HG03196 (cell line): ENCODE results near the gene TMEM128.
"Not testable (repeated sequence)": the region's sequence is repeated elsewhere in the genome, so short reads cannot be mapped to it uniquely, and the experiment has no call there.

Source experiments
- ATAC-seq: cut with Tn5 transposase; IDR thresholded peaks from one replicate; pipeline ENCODE4 v1.9.1; 2021; ENCODE audit not compliant: unreplicated experiment

Gene TMEM128

DNA sequence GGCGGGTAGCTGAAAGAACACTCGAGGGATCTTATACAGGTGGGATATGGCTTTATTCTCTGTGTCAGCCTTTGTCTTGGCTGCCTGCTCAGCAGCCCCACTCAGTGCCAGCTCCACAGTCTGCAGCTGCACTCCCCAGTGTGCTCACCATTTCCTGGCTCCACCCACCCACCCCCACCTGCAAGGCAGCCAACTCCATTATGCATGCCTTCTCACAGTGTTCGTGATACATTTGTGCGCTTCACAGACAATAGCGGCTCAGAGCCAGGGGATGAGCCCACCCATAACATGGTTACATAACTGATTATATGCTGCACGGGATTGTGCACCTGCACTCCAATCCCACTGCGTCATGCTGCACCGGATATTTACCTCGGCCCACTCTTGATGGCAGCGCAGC lies 8.8 kb upstream of the TMEM128 start:
- no peak for ATAC-seq

GRCh38 chr4:4254666-4255065 lies 6.6 kb upstream of the TMEM128 start:
- no peak for ATAC-seq

GRCh38 chr4:4254199-4254598 lies 6.2 kb upstream of the TMEM128 start:
- no peak for ATAC-seq

DNA sequence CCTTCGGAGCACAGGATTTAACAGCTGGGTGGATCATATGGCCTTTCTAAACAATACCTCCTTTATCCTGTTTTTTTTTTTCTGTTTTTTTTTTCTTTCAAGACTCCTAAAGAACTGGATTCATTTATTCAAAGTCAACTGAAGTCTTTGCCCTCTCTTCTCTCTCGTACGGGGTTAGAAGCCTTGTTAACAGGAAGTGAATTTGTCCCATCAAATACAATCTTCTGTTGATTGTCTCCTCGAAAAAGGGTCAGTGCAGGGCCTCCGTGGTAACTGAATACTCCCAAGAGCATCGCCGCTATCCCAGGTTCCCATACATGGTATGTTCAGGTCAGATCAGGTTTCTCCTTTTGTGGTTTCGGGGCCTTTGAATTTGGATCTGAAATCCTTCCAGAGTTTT lies 1.8 kb upstream of the TMEM128 start:
- no peak for ATAC-seq

DNA sequence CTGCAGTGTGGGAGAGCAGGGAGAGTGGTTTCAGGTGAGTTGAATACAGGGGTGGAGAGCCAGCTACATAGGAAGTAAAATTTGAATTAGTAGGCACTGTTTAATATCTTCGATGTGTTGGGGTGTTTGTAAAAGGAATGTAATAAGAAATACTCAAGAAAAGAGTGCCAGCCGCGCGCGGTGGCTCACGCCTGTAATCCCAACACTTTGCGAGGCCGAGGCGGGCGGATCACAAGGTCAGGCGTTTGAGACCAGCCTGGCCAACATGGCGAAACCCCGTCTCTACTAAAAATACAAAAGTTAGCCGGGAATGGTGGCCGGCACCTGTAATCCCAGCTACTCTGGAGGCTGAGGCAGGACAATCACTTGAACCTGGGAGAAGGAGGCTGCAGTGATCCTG lies 1.3 kb upstream of the TMEM128 start:
- ATAC-seq: not testable (repeated sequence)

DNA sequence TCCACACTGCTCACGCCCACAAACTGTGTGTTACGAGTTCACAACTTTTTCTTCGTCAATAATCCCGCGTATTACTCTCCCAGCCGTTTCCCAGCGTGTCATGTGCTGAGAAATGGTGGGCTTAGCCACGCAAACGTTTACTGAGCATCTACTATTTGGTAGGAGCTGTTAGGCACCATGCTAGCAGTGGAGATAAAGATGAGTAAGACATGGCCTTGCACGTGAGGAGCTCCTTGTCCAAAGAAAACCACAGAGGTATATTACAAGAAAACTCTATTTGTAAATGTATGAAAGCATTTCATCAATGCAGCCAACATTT lies 821 bp upstream of the TMEM128 start:
- ATAC-seq: no peak

- no peak for ATAC-seq
Observed at GRCh38 chr4:4247696-4248028, 361 bp downstream of the TMEM128 start.

GRCh38 chr4:4245172-4245571 lies 2.9 kb downstream of the TMEM128 start:
- ATAC-seq: no peak

DNA sequence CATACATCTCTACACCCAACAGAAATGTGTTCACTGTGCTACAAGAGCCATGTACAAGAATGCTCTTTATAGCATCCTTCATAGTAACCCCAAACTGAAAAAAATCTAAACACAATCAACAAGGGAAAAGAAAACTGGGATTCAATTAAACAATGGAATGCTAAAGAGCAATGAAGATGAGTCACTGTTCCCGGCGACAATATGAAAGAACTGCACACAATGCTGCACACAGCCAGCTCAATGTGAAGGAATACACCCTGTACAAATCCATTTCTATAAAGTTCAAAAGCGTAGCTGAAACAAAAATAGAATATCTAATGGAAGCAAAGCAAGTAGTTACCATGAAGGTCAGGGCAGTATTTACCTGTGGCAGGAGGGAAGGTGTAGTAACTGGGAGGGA lies 8.5 kb downstream of the TMEM128 start:
- not testable (repeated sequence) for ATAC-seq

- no peak for ATAC-seq
Observed at GRCh38 chr4:4233610-4234009, 14.4 kb downstream of the TMEM128 start.

GRCh38 chr4:4228356-4228668 lies 19.7 kb downstream of the TMEM128 start:
- no peak for ATAC-seq

DNA sequence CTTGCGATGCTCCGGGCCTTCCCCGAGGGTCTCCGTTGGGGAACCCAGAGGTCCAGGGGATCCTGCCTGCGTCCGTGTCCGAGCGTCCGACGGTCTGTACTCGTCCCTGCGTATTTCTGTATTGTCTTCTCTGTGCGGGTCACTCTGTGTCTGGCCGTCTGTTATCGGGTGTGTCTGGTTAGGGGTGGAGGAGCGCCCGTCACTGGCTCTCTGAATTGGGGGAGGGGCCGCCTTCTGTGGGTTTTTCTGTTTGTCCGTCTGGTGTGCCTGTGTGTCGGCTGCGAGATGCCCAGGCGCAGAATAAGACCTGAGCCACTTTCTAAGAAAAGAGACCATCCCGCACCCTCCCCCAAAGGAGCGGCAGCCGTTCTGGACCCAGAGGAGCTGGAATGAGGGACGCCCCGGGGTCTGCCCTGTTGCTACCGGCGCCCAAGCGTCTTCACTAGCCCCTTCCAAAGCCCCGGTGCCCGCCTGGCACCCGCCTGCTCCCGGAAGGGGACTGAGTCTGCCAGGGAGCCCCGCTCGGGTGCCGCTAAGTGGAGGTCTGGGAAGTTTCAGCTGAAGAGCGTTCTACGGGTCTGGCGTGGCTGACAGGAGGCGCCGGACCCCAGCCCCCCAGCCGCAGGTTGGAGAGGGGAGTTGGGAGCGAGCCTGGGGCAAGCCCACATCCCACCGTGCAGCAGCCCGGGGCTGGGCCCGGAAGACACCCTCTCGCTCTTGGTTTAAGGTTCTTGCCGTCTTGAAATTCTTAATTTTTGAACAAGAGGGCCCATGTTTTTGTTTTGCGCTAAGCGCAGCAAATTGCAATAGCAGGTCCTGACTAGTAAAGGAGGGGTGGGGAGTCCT lies 20.3 kb downstream of the TMEM128 start:
- ATAC-seq: no peak

DNA sequence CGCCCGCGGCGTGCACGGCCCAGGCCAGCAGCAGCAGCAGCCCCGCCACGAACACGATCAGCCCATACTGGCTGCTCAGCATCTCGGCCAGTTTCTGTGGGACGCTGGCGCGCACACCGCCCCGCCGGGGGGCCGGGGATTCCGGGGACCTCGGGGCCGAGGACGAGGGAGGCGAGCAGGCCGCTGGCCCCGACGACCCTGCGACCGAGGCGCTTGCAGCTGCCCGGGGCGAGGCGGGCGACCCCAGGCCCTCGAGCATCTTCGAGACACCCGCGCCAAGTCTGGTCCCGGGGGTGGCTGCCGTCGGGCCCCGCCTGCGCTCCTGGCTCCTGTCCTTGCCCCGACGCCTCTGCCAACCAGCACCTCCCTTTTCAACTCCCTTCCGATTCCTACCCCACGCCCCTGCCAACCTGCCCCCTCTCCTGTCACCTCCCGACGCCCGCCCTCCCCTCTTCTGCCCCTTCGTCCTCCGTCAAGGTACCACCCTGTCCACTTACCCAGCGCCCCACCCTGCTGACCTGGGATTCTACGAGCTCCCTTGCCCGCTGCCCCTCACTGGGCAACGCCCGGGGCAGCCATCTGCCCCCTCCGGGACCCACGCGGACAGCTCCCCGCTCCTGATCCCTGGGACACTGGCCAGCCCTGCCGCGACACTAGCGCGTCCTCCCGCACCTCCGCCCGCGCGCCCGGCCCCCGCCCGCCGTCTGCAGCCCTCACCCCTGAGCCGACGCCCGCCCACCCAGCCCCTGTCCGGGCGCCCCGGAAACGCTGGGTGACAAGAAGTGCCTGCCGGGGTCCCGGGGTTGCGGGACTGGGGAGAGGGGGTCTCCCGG lies 21.2 kb downstream of the TMEM128 start, which contains the start of gene OTOP1:
TSS of gene OTOP1 (minus strand) at position 324 of the 833 bp plus-strand sequence. CDS start at position 259, 65 bp downstream.
- ATAC-seq: no peak

DNA sequence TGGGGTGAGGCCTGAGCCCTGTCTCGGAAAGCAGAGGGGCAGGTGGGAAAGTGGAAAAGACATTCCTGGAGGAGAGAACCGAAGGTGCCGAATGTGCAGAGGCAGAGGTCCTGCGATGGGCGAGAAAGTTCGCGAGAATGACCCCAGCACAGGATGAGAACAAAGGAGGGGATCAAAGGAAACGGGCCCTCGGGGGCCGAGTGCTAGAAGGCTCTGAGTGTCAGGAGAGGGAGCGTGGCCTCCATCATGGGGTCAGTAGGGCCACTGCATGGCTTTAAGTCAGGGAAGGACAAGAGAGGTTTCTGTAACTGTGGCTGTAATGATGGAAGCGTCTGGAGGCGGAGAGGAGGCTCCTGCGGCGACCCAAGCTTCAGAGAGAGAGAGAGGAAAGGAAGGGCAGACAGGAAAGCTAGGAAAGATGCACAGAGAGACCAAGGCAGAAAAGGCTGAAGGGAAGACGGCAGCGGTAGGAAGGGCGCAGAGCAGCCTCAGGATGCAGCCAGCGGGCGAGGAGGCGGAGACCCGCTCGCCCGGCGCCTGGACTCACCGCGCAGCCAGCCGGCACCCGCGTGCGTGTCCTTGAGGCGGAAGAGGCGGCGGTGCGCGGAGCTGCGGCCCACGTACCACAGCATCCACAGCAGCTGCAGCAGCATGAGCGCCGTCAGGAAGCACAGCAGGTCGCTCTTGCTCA lies 22.0 kb downstream of the TMEM128 start:
- ATAC-seq: no peak

- no peak for ATAC-seq
Observed at GRCh38 chr4:4217113-4217512, 30.9 kb downstream of the TMEM128 start.

- no peak for ATAC-seq
Observed at GRCh38 chr4:4216648-4217047, 31.4 kb downstream of the TMEM128 start.

GRCh38 chr4:4213674-4214073 lies 34.3 kb downstream of the TMEM128 start:
- ATAC-seq: not testable (repeated sequence)

- ATAC-seq: no peak
Observed at GRCh38 chr4:4206204-4206603, 41.8 kb downstream of the TMEM128 start.

DNA sequence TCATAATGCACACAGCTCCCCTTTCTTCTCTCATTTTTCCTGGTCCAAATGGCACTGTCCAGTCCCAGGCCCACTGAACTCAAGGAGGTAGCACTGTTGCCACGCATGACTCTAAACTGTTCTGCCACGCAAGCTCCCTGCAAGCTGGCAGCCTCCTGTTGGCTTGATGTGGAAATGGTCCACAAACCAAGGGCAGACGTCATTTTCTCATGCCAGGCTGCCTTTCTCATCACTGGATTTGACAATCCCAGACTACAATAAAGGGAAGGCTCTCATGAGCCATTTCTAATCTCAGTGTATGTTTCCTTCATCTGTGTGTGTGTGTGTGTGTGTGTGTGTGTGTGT lies 43.6 kb downstream of the TMEM128 start:
- no peak for ATAC-seq

DNA sequence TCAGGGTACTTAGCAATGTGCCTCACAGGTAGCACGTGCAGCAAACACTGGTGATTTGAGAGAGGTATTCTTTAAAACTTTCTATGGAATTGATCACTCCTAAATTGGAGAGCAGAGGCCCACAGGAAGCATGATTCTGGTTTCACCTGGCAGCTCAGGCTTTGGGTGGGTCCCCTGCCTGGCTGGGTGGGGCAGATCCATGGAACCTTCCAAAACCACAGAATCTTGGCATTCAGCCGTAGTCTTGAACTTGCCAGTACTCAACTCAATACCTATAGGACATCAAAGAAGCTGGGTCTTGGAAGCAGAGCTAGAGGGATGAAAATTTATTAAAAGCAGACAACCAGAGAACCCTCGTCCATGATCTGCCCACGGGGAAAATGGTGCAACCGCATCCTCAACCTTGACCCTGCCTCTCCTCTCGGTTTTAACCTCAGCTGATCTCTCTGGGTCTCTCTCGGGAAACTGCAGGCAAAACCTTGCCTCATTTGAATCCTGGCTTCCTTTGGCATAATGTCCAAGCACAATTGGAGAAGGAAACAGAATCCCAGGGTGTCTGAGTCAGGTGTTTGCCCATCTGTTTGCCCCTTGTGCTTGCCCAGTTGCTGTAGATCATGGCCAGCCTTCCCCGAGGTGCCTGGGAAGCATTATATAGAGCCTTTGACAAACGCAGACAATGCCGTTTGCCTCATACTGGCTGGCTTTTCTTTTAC lies 44.2 kb downstream of the TMEM128 start:
- no peak for ATAC-seq

GRCh38 chr4:4202510-4202909 lies 45.5 kb downstream of the TMEM128 start:
- no peak for ATAC-seq
